Neural cell (in vitro differentiated cells): ENCODE measurements around the gene CSRNP2. TPM values are rescaled to one million over a fixed set of nuclear protein-coding genes. Genes with fewer than 3 reads are reported as not detected.

Source experiments
- H2AFZ ChIP-seq: fragments of 200-600, 300-800 bp; sonication (generic), shearing (Covaris generic); 2 replicates; pipeline ENCODE4 v1.6.0; 2014; ENCODE audit warnings: low read depth, mild to moderate bottlenecking, antibody characterized with exemption, low read length, moderate library complexity
- H3F3A ChIP-seq: fragments of 200-600 bp; shearing (Covaris generic); 2 replicates; pipeline ENCODE4 v1.6.1; 2016; ENCODE audit warnings: mild to moderate bottlenecking, moderate library complexity, mixed read lengths, antibody characterized with exemption, low read length; ENCODE audit not compliant: insufficient read depth, poor library complexity, severe bottlenecking
- H3K27ac ChIP-seq: fragments of 200-600, 300-800 bp; sonication (generic), shearing (Covaris generic); 2 replicates; pipeline ENCODE4 v1.5.1; 2014; ENCODE audit warnings: mild to moderate bottlenecking, low read length, moderate library complexity
- H3K27me3 ChIP-seq: fragments of 300-800, 200-600 bp; sonication (generic), shearing (Covaris generic); 2 replicates; pipeline ENCODE4 v1.6.0; 2014; ENCODE audit warnings: mild to moderate bottlenecking, low read depth, low read length, moderate library complexity; ENCODE audit not compliant: insufficient read depth
- H3K36me3 ChIP-seq: fragments of 300-800, 200-600 bp; sonication (generic), shearing (Covaris generic); 2 replicates; pipeline ENCODE4 v1.5.1; 2014; ENCODE audit warnings: mild to moderate bottlenecking, antibody characterized with exemption, low read length, moderate library complexity; ENCODE audit not compliant: insufficient read depth
- H3K4me2 ChIP-seq: fragments of 300-800, 200-600 bp; sonication (generic), shearing (Covaris generic); 2 replicates; pipeline ENCODE4 v1.6.0; 2014; ENCODE audit warnings: mild to moderate bottlenecking, low read length
- H3K4me3 ChIP-seq: fragments of 300-800, 200-600 bp; sonication (generic), shearing (Covaris generic); 2 replicates; pipeline ENCODE4 v1.5.1; 2014; ENCODE audit warnings: mild to moderate bottlenecking, low read length, moderate library complexity
- H3K79me2 ChIP-seq: fragments of 200-600 bp; shearing (Covaris generic); replicated peaks from 2 replicates; pipeline ENCODE4 v1.6.0; 2014; ENCODE audit warnings: mild to moderate bottlenecking, low read length, moderate library complexity; ENCODE audit not compliant: insufficient read depth
- H3K9ac ChIP-seq: fragments of 300-800, 200-600 bp; sonication (generic), shearing (Covaris generic); 2 replicates; pipeline ENCODE4 v1.6.1; 2016; ENCODE audit warnings: mild to moderate bottlenecking, low read length, mixed read lengths
- H3K9me2 ChIP-seq: fragments of 200-600 bp; shearing (Covaris generic); 2 replicates; pipeline ENCODE4 v1.6.1; 2016; ENCODE audit warnings: mild to moderate bottlenecking, low read length, mixed read lengths; ENCODE audit not compliant: insufficient read depth
- H3K9me3 ChIP-seq: fragments of 200-600, 300-800 bp; sonication (generic), shearing (Covaris generic); 2 replicates; pipeline ENCODE4 v1.6.1; 2016; ENCODE audit warnings: mild to moderate bottlenecking, mixed run types, low read length, moderate library complexity, mixed read lengths
- H4K20me1 ChIP-seq: fragments of 200-600 bp; shearing (Covaris generic); 2 replicates; pipeline ENCODE4 v1.6.1; 2016; ENCODE audit warnings: mild to moderate bottlenecking, mixed run types; ENCODE audit not compliant: insufficient read depth
- CTCF ChIP-seq: fragments of 450-650 bp; IDR thresholded peaks from 2 replicates; pipeline ENCODE4 v1.5.1; 2014; ENCODE audit warnings: antibody characterized with exemption, mild to moderate bottlenecking, moderate library complexity; ENCODE audit not compliant: poor library complexity, severe bottlenecking
- EP300 ChIP-seq: fragments of 450-650 bp; conservative IDR thresholded peaks from 2 replicates; pipeline ENCODE4 v1.6.1; 2014; ENCODE audit warnings: antibody characterized with exemption, mild to moderate bottlenecking, moderate library complexity; ENCODE audit not compliant: poor library complexity, severe bottlenecking
- EZH2 ChIP-seq: fragments of 200-600, 300-800 bp; shearing (Covaris generic), sonication (generic); IDR thresholded peaks from 2 replicates; pipeline ENCODE4 v1.6.1; 2014; ENCODE audit warnings: antibody characterized with exemption, low read length, borderline replicate concordance, mild to moderate bottlenecking; ENCODE audit not compliant: insufficient read depth, poor library complexity, severe bottlenecking
- MXI1 ChIP-seq: fragments of 450-650 bp; conservative IDR thresholded peaks from 2 replicates; pipeline ENCODE4 v1.6.1; 2014; ENCODE audit warnings: antibody characterized with exemption, mild to moderate bottlenecking; ENCODE audit not compliant: poor library complexity, severe bottlenecking
- POLR2AphosphoS5 ChIP-seq: IDR thresholded peaks from 2 replicates; pipeline ENCODE4 v1.6.1; 2012
- RAD21 ChIP-seq: fragments of 450-650 bp; conservative IDR thresholded peaks from 2 replicates; pipeline ENCODE4 v1.6.1; 2014; ENCODE audit warnings: antibody characterized with exemption, mild to moderate bottlenecking, moderate library complexity
- REST ChIP-seq: IDR thresholded peaks from 2 replicates; pipeline ENCODE4 v1.6.1; 2012; ENCODE audit warnings: borderline replicate concordance
- SMC3 ChIP-seq: fragments of 450-650 bp; conservative IDR thresholded peaks from 2 replicates; pipeline ENCODE4 v1.6.1; 2014; ENCODE audit warnings: antibody characterized with exemption, mild to moderate bottlenecking, moderate library complexity; ENCODE audit not compliant: poor library complexity
- TAF1 ChIP-seq: IDR thresholded peaks from 2 replicates; pipeline ENCODE4 v1.6.1; 2012; ENCODE audit warnings: low read depth
- polyA plus RNA-seq: library from polyadenylated mRNA; depleted of rRNA; stranded (reverse); fragments of >200 nt; gene quantifications from 2 replicates; pipeline ENCODE4 v1.2.3, GENCODE V29; 2014

The CSRNP2 gene
- polyA plus RNA-seq, 1 donor from 2014 or later, result 114 TPM

GRCh38 chr12:51131745-51132521, 48.5 kb upstream of the CSRNP2 start:
- Histone ChIP-seq H3K27ac (no peak overlapping the region), H3K4me3 (no peak overlapping the region), H2AFZ (no peak overlapping the region), H3K9me3 (no peaks in the 10 kb centered on the region), H3K9ac (no peak overlapping the region), H3K79me2 (no peaks in the 10 kb centered on the region), H3K9me2 (no peaks in the 10 kb centered on the region), H3K36me3 (no peaks in the 10 kb centered on the region), H3K27me3 (no peaks in the 10 kb centered on the region), H3K4me2 (no peak overlapping the region), H4K20me1 (no peaks in the 10 kb centered on the region), H3F3A (no peaks in the 10 kb centered on the region)
- TF ChIP-seq TAF1, result no peak
- no peak for TF ChIP-seq POLR2AphosphoS5
- no peak for TF ChIP-seq MXI1
- no peak for TF ChIP-seq SMC3
- no peak for TF ChIP-seq CTCF
- TF ChIP-seq REST, result no peak
- no peak for TF ChIP-seq EZH2

GRCh38 chr12:51128919-51129318, 45.5 kb upstream of the CSRNP2 start:
- no peaks in the 10 kb centered on the region for H4K20me1 ChIP-seq
- no peak overlapping the region for H2AFZ ChIP-seq
- no peaks in the 10 kb centered on the region for H3K36me3 ChIP-seq
- TF ChIP-seq TAF1 (no peak), SMC3 (no peak), REST (no peak), POLR2AphosphoS5 (no peak), EZH2 (no peak), RAD21 (no peak), CTCF (no peak), EP300 (no peak), MXI1 (no peak)
- H3K27me3 ChIP-seq, result no peaks in the 10 kb centered on the region
- no peak overlapping the region for H3K27ac ChIP-seq
- H3F3A ChIP-seq, result no peaks in the 10 kb centered on the region
- H3K4me2 ChIP-seq, result no peak overlapping the region
- no peak overlapping the region for H3K4me3 ChIP-seq
- H3K9ac ChIP-seq, result no peak overlapping the region
- H3K9me3 ChIP-seq, result no peaks in the 10 kb centered on the region
- H3K79me2 ChIP-seq, result no peaks in the 10 kb centered on the region
- no peaks in the 10 kb centered on the region for H3K9me2 ChIP-seq
